ENCODE data around the gene ITGB5.

Gene ITGB5

GRCh38 chr3:124834723-124835718, 52.1 kb downstream of the ITGB5 start:
- Histone ChIP-seq H3K79me2 (ENCODE audit: control insufficient read depth, insufficient read depth, low read length) (peaks cover 54% of the 10 kb centered on the region), H3K79me1 (ENCODE audit: low read length) (peaks cover 41% of the 10 kb centered on the region), H4K8ac (ENCODE audit: low read depth, low read length) (no peak overlapping the region), H3K27me3 (ENCODE audit: insufficient read depth, low read length, poor library complexity) (no peaks in the 10 kb centered on the region), H3K4me3 (ENCODE audit: low read length) (no peak overlapping the region), H3K36me3 (ENCODE audit: control insufficient read depth, insufficient read depth, low read length) (peaks cover 19% of the 10 kb centered on the region), H3K4me2 (ENCODE audit: low read length) (no peak overlapping the region), H3K23ac (ENCODE audit: low read length) (no peak overlapping the region), H3K9ac (ENCODE audit: low read length) (peak overlapping the region; percentile 44), H3K56ac (ENCODE audit: low read length) (peak overlapping the region; percentile 34), H2BK15ac (replicated peaks; ENCODE audit: low read depth) (no peak overlapping the region), H2BK120ac (ENCODE audit: low read depth, low read length) (no peak overlapping the region), H2AK5ac (ENCODE audit: low read length) (no peak overlapping the region), H3K18ac (ENCODE audit: low read length) (peak overlapping the region; percentile 62), H3K4me1 (ENCODE audit: control insufficient read depth, low read depth, low read length) (peaks cover 24% of the 10 kb centered on the region), H2BK5ac (ENCODE audit: low read length) (peak overlapping the region; percentile 45), H3K4ac (ENCODE audit: low read depth, low read length) (peak overlapping the region; percentile 1), H3K27ac (ENCODE audit: low read depth, low read length) (peak overlapping the region; percentile 95), H4K5ac (ENCODE audit: low read length) (no peak overlapping the region)
- peak; percentile 94 for DNase-seq
- WGBS (ENCODE audit: extremely low coverage, insufficient coverage, low lambda C conversion rate) = no CpG with 5 or more reads among the region's 20 CpGs

- Histone ChIP-seq H3K9ac (ENCODE audit: low read length) (no peak overlapping the region), H3K4me1 (ENCODE audit: control insufficient read depth, low read depth, low read length) (peaks cover 34% of the 10 kb centered on the region), H2BK5ac (ENCODE audit: low read length) (no peak overlapping the region), H3K4me2 (ENCODE audit: low read length) (no peak overlapping the region), H3K27me3 (ENCODE audit: insufficient read depth, low read length, poor library complexity) (no peaks in the 10 kb centered on the region), H3K4me3 (ENCODE audit: low read length) (no peak overlapping the region), H3K79me2 (ENCODE audit: control insufficient read depth, insufficient read depth, low read length) (peaks cover 44% of the 10 kb centered on the region), H2BK120ac (ENCODE audit: low read depth, low read length) (no peak overlapping the region), H2BK15ac (replicated peaks; ENCODE audit: low read depth) (no peak overlapping the region), H3K4ac (ENCODE audit: low read depth, low read length) (no peak overlapping the region), H3K36me3 (ENCODE audit: control insufficient read depth, insufficient read depth, low read length) (peaks cover 15% of the 10 kb centered on the region), H3K79me1 (ENCODE audit: low read length) (peaks cover 35% of the 10 kb centered on the region), H2AK5ac (ENCODE audit: low read length) (no peak overlapping the region), H3K56ac (ENCODE audit: low read length) (no peak overlapping the region), H3K23ac (ENCODE audit: low read length) (no peak overlapping the region), H4K8ac (ENCODE audit: low read depth, low read length) (no peak overlapping the region), H3K27ac (ENCODE audit: low read depth, low read length) (peak overlapping the region; percentile 11), H4K5ac (ENCODE audit: low read length) (no peak overlapping the region), H3K18ac (ENCODE audit: low read length) (peak overlapping the region; percentile 33)
- no CpG with 5 or more reads among the region's 4 CpGs for WGBS (ENCODE audit: extremely low coverage, insufficient coverage, low lambda C conversion rate)
- DNase-seq = no peak
Measured at GRCh38 chr3:124833710-124834332, 53.3 kb downstream of the ITGB5 start.

DNA sequence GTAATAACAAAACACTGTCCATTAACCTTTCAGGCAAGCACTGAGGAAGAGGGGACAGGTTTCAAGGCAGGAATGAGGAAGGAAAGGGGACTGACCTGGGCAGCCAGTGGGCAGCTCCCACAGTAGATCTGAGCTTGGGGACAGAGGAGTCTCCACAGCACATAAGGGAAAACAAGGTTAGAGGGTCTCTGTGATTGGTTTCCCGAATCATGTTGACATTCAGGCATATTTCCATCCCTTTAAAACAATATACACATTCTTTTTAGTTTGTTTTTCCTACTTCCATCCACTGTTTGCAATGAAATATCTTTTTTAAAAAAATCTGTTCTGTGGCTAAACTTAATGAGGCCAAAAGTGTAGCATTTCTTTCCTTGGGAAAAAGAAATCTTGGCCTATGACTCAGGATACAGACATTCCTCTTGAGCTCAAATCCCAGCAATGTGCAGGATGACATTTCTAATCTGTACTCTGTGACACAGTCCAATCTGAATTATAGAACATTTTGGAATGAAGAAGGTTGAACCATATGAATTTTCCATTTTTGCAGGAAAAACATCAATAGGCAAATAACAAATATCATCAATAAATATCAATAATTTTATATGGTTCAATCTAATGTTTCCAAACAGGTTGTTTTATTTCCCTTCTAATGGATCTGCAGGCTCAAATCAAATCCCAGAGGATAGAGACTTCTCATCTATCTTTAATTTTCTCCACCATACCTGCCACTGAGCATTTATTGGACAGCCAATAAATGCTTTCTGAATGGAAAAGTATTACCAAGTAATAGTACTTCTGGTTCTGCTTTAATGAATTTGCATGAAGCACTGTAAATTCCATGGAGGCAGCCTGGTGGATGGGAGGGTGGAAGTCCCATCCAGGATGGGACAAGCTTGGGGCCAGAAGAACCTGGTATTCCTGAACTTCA, 54.1 kb downstream of the ITGB5 start:
- H2BK15ac ChIP-seq (replicated peaks; ENCODE audit: low read depth) = no peak overlapping the region
- H3K4me3 ChIP-seq (ENCODE audit: low read length) = no peak overlapping the region
- H3K23ac ChIP-seq (ENCODE audit: low read length) = no peak overlapping the region
- DNase-seq = no peak
- H3K4ac ChIP-seq (ENCODE audit: low read depth, low read length) = no peak overlapping the region
- no peak overlapping the region for H4K5ac ChIP-seq (ENCODE audit: low read length)
- no peak overlapping the region for H3K4me2 ChIP-seq (ENCODE audit: low read length)
- no peaks in the 10 kb centered on the region for H3K27me3 ChIP-seq (ENCODE audit: insufficient read depth, low read length, poor library complexity)
- no peak overlapping the region for H2AK5ac ChIP-seq (ENCODE audit: low read length)
- no peak overlapping the region for H2BK5ac ChIP-seq (ENCODE audit: low read length)
- H3K9ac ChIP-seq (ENCODE audit: low read length) = no peak overlapping the region
- H4K8ac ChIP-seq (ENCODE audit: low read depth, low read length) = no peak overlapping the region
- WGBS (ENCODE audit: extremely low coverage, insufficient coverage, low lambda C conversion rate) = no CpG with 5 or more reads among the region's 1 CpG
- H3K56ac ChIP-seq (ENCODE audit: low read length) = peak overlapping the region; percentile 1
- no peak overlapping the region for H3K27ac ChIP-seq (ENCODE audit: low read depth, low read length)
- H3K18ac ChIP-seq (ENCODE audit: low read length) = no peak overlapping the region
- H2BK120ac ChIP-seq (ENCODE audit: low read depth, low read length) = no peak overlapping the region
- H3K36me3 ChIP-seq (ENCODE audit: control insufficient read depth, insufficient read depth, low read length) = peaks cover 15% of the 10 kb centered on the region
- H3K79me2 ChIP-seq (ENCODE audit: control insufficient read depth, insufficient read depth, low read length) = peaks cover 43% of the 10 kb centered on the region
- peaks cover 36% of the 10 kb centered on the region for H3K79me1 ChIP-seq (ENCODE audit: low read length)
- peaks cover 39% of the 10 kb centered on the region for H3K4me1 ChIP-seq (ENCODE audit: control insufficient read depth, low read depth, low read length)

GRCh38 chr3:124831628-124832199, 55.5 kb downstream of the ITGB5 start:
- Histone ChIP-seq H4K5ac (ENCODE audit: low read length) (no peak overlapping the region), H3K4me2 (ENCODE audit: low read length) (no peak overlapping the region), H3K27ac (ENCODE audit: low read depth, low read length) (no peak overlapping the region), H3K9ac (ENCODE audit: low read length) (no peak overlapping the region), H3K23ac (ENCODE audit: low read length) (no peak overlapping the region), H3K36me3 (ENCODE audit: control insufficient read depth, insufficient read depth, low read length) (peaks cover 15% of the 10 kb centered on the region), H3K79me2 (ENCODE audit: control insufficient read depth, insufficient read depth, low read length) (peaks cover 31% of the 10 kb centered on the region), H3K56ac (ENCODE audit: low read length) (no peak overlapping the region), H3K18ac (ENCODE audit: low read length) (no peak overlapping the region), H2BK5ac (ENCODE audit: low read length) (no peak overlapping the region), H3K4me1 (ENCODE audit: control insufficient read depth, low read depth, low read length) (peaks cover 36% of the 10 kb centered on the region), H3K79me1 (ENCODE audit: low read length) (peaks cover 30% of the 10 kb centered on the region), H3K27me3 (ENCODE audit: insufficient read depth, low read length, poor library complexity) (no peaks in the 10 kb centered on the region), H3K4ac (ENCODE audit: low read depth, low read length) (no peak overlapping the region), H2BK15ac (replicated peaks; ENCODE audit: low read depth) (no peak overlapping the region), H4K8ac (ENCODE audit: low read depth, low read length) (no peak overlapping the region), H2AK5ac (ENCODE audit: low read length) (no peak overlapping the region), H2BK120ac (ENCODE audit: low read depth, low read length) (no peak overlapping the region), H3K4me3 (ENCODE audit: low read length) (no peak overlapping the region)
- no peak for DNase-seq
- no CpG with 5 or more reads among the region's 4 CpGs for WGBS (ENCODE audit: extremely low coverage, insufficient coverage, low lambda C conversion rate)

DNA sequence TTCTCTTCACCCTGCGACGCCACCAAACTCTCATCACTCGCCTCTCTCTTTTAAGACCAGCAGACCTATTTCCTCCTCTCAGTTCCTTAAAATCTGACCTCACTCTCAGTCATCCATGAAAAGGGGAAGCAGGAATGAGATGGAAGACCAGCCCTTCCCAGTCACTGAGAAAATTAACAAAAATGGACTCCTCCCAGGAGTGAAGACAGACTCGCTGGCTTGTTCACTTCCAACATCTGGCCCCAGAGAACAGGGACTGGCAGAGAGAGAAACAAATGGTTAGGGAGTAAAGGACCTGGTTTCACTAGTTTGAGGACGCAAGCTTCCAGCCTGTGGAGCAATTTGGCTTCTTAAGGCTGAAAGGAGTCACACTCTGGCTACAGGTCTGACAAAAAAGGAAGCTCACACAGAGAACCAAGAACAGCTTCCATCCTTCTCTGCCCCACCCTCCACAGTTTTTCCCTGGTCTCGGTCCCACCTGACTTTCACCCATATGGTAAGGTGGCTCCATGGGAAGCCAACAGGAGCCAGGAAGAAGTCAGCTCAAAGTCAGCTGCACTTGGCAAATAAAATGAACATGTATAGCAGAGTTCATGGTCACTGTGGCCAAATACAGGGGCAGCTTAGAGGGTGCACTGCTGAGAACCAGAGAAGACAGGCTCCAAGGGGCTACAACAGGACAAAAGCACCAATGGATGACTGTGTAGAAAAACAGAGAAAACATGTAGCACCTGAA, 57.2 kb downstream of the ITGB5 start:
- H2BK120ac ChIP-seq (ENCODE audit: low read depth, low read length) = no peak overlapping the region
- DNase-seq = no peak
- peaks cover 26% of the 10 kb centered on the region for H3K79me2 ChIP-seq (ENCODE audit: control insufficient read depth, insufficient read depth, low read length)
- H4K8ac ChIP-seq (ENCODE audit: low read depth, low read length) = no peak overlapping the region
- peak overlapping the region; percentile 77 for H3K56ac ChIP-seq (ENCODE audit: low read length)
- no peak overlapping the region for H2BK15ac ChIP-seq (replicated peaks; ENCODE audit: low read depth)
- no peaks in the 10 kb centered on the region for H3K27me3 ChIP-seq (ENCODE audit: insufficient read depth, low read length, poor library complexity)
- H3K27ac ChIP-seq (ENCODE audit: low read depth, low read length) = peak overlapping the region; percentile 52
- no peak overlapping the region for H2AK5ac ChIP-seq (ENCODE audit: low read length)
- no CpG with 5 or more reads among the region's 6 CpGs for WGBS (ENCODE audit: extremely low coverage, insufficient coverage, low lambda C conversion rate)
- peak overlapping the region; percentile 55 for H3K18ac ChIP-seq (ENCODE audit: low read length)
- H3K4me3 ChIP-seq (ENCODE audit: low read length) = no peak overlapping the region
- H2BK5ac ChIP-seq (ENCODE audit: low read length) = peak overlapping the region; percentile 19
- H4K5ac ChIP-seq (ENCODE audit: low read length) = no peak overlapping the region
- H3K23ac ChIP-seq (ENCODE audit: low read length) = no peak overlapping the region
- no peak overlapping the region for H3K9ac ChIP-seq (ENCODE audit: low read length)
- H3K4me1 ChIP-seq (ENCODE audit: control insufficient read depth, low read depth, low read length) = peaks cover 33% of the 10 kb centered on the region
- H3K4me2 ChIP-seq (ENCODE audit: low read length) = no peak overlapping the region
- peaks cover 27% of the 10 kb centered on the region for H3K79me1 ChIP-seq (ENCODE audit: low read length)
- H3K4ac ChIP-seq (ENCODE audit: low read depth, low read length) = peak overlapping the region; percentile 10
- H3K36me3 ChIP-seq (ENCODE audit: control insufficient read depth, insufficient read depth, low read length) = peaks cover 13% of the 10 kb centered on the region

Data from mesendoderm (in vitro differentiated cells).